ENCODE data around the gene CAMK1. TPM values are rescaled to one million over a fixed set of nuclear protein-coding genes. Genes with fewer than 3 reads are reported as not detected.
"Not testable (repeated sequence)": the region's sequence is repeated elsewhere in the genome, so short reads cannot be mapped to it uniquely, and the experiment has no call there.

The CAMK1 gene
- total and polyA plus RNA-seq, 7 donors: 14.0 to 57.8 (median 45.7) TPM

- Histone ChIP-seq H3K36me3 (peaks cover 7 to 36% (median 20%) of the 10 kb centered on the region in 4 donors), H3K27ac (peak overlapping the region in 2 of 4 donors; percentile 18 to 32), H3K4me1 (peaks cover 0 to 9% (median 7%) of the 10 kb centered on the region in 4 donors), H3K4me3 (no peak overlapping the region), H3K9me3 (no peaks in the 10 kb centered on the region), H3K27me3 (no peaks in the 10 kb centered on the region)
- 88 to 91% methylated on average over 1 of the region's 1 CpG for WGBS, 2 donors
- TF ChIP-seq EP300 (IDR thresholded peaks at IDR 0.05) (no peak), POLR2AphosphoS5 (IDR thresholded peaks at IDR 0.05) (no peak), POLR2A (IDR thresholded peaks at IDR 0.05) (no peak), CTCF (IDR thresholded peaks at IDR 0.05) (no peak)
- no peak for DNase-seq
- intact Hi-C loops (cut with DNase I): no loop called here
Observed at GRCh38 chr3:9777694-9778021, 7.9 kb upstream of the CAMK1 start.

- 69 to 95% methylated on average over 5 of the region's 5 CpGs for WGBS, 2 donors
- intact Hi-C loops (cut with DNase I): no loop called here
- Histone ChIP-seq H3K4me3 (no peak overlapping the region), H3K36me3 (peaks cover 4 to 30% (median 18%) of the 10 kb centered on the region in 4 donors), H3K27ac (no peak overlapping the region), H3K27me3 (no peaks in the 10 kb centered on the region), H3K4me1 (peaks cover 0 to 9% (median 7%) of the 10 kb centered on the region in 4 donors), H3K9me3 (no peaks in the 10 kb centered on the region)
- TF ChIP-seq EP300 (IDR thresholded peaks at IDR 0.05) (no peak), CTCF (IDR thresholded peaks at IDR 0.05) (no peak), POLR2A (IDR thresholded peaks at IDR 0.05) (no peak), POLR2AphosphoS5 (IDR thresholded peaks at IDR 0.05) (no peak)
- no peak for DNase-seq
Observed at GRCh38 chr3:9776896-9777693, 7.3 kb upstream of the CAMK1 start.

GRCh38 chr3:9771007-9771406, 1.3 kb upstream of the CAMK1 start:
- H3K27me3 ChIP-seq, H3K4me3 ChIP-seq, DNase-seq, H3K9me3 ChIP-seq, H3K36me3 ChIP-seq: not testable (repeated sequence)
- Histone ChIP-seq H3K4me1 (peaks cover 0 to 40% (median 32%) of the 10 kb centered on the region in 4 donors), H3K27ac (peak overlapping the region; percentile 85 to 89 (median 87))
- intact Hi-C loops (cut with DNase I): loop anchor here (5.0 kb wide), 1 partner anchor 241 kb away; no protein-coding TSS in a partner anchor
- WGBS, 2 donors: 84 to 94% methylated on average over 2 of the region's 2 CpGs

- intact Hi-C loops (cut with DNase I): loop anchor here (5.0 kb wide), 1 partner anchor 242 kb away; no protein-coding TSS in a partner anchor
- H3K27me3 ChIP-seq: no peaks in the 10 kb centered on the region
- 7 to 24% methylated on average over 15 of the region's 15 CpGs for WGBS, 2 donors
- TF ChIP-seq POLR2A (IDR thresholded peaks at IDR 0.05) (no peak), POLR2AphosphoS5 (IDR thresholded peaks at IDR 0.05) (peak in 3 of 4 donors; percentile 19 to 36 (median 26)), EP300 (IDR thresholded peaks at IDR 0.05) (no peak), CTCF (IDR thresholded peaks at IDR 0.05) (no peak)
- peak overlapping the region; percentile 85 to 89 (median 87) for H3K27ac ChIP-seq
- peaks cover 0 to 9% (median 0%) of the 10 kb centered on the region in 4 donors for H3K36me3 ChIP-seq
- DNase-seq: peak; percentile 97
- no peaks in the 10 kb centered on the region for H3K9me3 ChIP-seq
- peaks cover 0 to 40% (median 32%) of the 10 kb centered on the region in 4 donors for H3K4me1 ChIP-seq
- H3K4me3 ChIP-seq: peak overlapping the region; percentile 60 to 83 (median 74)
Observed at GRCh38 chr3:9770276-9770812, 597 bp upstream of the CAMK1 start.

GRCh38 chr3:9769012-9769411, 735 bp downstream of the CAMK1 start:
- H3K27me3 ChIP-seq: no peaks in the 10 kb centered on the region
- H3K27ac ChIP-seq: peak overlapping the region; percentile 85 to 89 (median 87)
- TF ChIP-seq POLR2A (IDR thresholded peaks at IDR 0.05) (no peak), POLR2AphosphoS5 (IDR thresholded peaks at IDR 0.05) (no peak), EP300 (IDR thresholded peaks at IDR 0.05) (no peak), CTCF (IDR thresholded peaks at IDR 0.05) (no peak)
- WGBS, 2 donors: 58 to 80% methylated on average over 5 of the region's 5 CpGs
- no peaks in the 10 kb centered on the region for H3K9me3 ChIP-seq
- intact Hi-C loops (cut with DNase I): loop anchor here (2.0 kb wide), 1 partner anchor 18 kb away; no protein-coding TSS in a partner anchor
- DNase-seq: no peak
- peak overlapping the region; percentile 60 to 83 (median 74) for H3K4me3 ChIP-seq
- peaks cover 0 to 40% (median 32%) of the 10 kb centered on the region in 4 donors for H3K4me1 ChIP-seq
- H3K36me3 ChIP-seq: peaks cover 0 to 15% (median 0%) of the 10 kb centered on the region in 4 donors
